ENCODE results near the gene OR11G2. TPM values are rescaled to one million over a fixed set of nuclear protein-coding genes. Genes with fewer than 3 reads are reported as not detected.

OR11G2 gene
- total and polyA plus RNA-seq, 2 donors (not counting 3 experiments of a cell fraction or from before 2014, with no cell fraction given), result not detected

- H3K4me1 ChIP-seq (ENCODE audit: control insufficient read depth, extremely low read depth, insufficient read depth, low read length), result no peaks in the 10 kb centered on the region
- H2AFZ ChIP-seq (ENCODE audit: low read depth, low read length), result no peak overlapping the region
- H3K79me2 ChIP-seq (ENCODE audit: control insufficient read depth, insufficient read depth, low read length), result no peaks in the 10 kb centered on the region
- no TSS peak for BruUV-seq (replicated peaks)
- no peaks in the 10 kb centered on the region for H4K20me1 ChIP-seq (replicated peaks; ENCODE audit: control insufficient read depth, extremely low read depth, insufficient read depth, low read length)
- no peak for FAIRE-seq
- intact Hi-C loops (cut with micrococcal nuclease), result no loop called here
- H3K9me1 ChIP-seq (replicated peaks; ENCODE audit: control insufficient read depth, extremely low read depth, insufficient read depth, low read length), result no peaks in the 10 kb centered on the region
- H3K27me3 ChIP-seq (ENCODE audit: control insufficient read depth in 2 of 2, insufficient read depth in 2 of 2, low read length in 2 of 2), result no peaks in the 10 kb centered on the region
- TF ChIP-seq MYC (IDR thresholded peaks at IDR 0.05; ENCODE audit: low read depth, low read length) (no peak), GATA2 (IDR thresholded peaks at IDR 0.05; ENCODE audit: insufficient read depth, insufficient read length, low read depth, low read length) (no peak), MAX (IDR thresholded peaks at IDR 0.05; ENCODE audit: insufficient read depth, insufficient read length) (no peak), JUN (IDR thresholded peaks at IDR 0.05; ENCODE audit: borderline replicate concordance, insufficient read depth, insufficient read length, low read depth) (no peak)
- H3K4me3 ChIP-seq (replicated peaks in 1 of 3; ENCODE audit: insufficient read depth in 1 of 3, low read depth in 1 of 3, low read length in 3 of 3), result no peak overlapping the region
- H3K27ac ChIP-seq (ENCODE audit: insufficient read depth, low read depth, low read length), result no peak overlapping the region
- peaks cover 6% of the 10 kb centered on the region for H3K9me3 ChIP-seq (replicated peaks; ENCODE audit: control insufficient read depth, insufficient read depth, low read length)
- dilution Hi-C loops (cut with MboI; ENCODE audit: extremely low pct_ligation_motif_present, low sequenced_read_pairs), result no loop called here
- H3K36me3 ChIP-seq (ENCODE audit: control insufficient read depth in 2 of 2, extremely low read depth in 1 of 2, insufficient read depth in 2 of 2, low read length in 2 of 2), result no peaks in the 10 kb centered on the region
- H3K9ac ChIP-seq (replicated peaks; ENCODE audit: extremely low read depth, insufficient read depth, low read length), result no peak overlapping the region
- DNase-seq (ENCODE audit: low read depth, low spot score), result no peak
- no peak overlapping the region for H3K4me2 ChIP-seq (ENCODE audit: insufficient read depth, low read length)
- ChIA-PET POLR2A (no interaction called here), CTCF (no interaction called here)
Measured at GRCh38 chr14:20179218-20179617, 11.5 kb upstream of the OR11G2 start.

- TF ChIP-seq CTCF (IDR thresholded peaks at IDR 0.05; ENCODE audit: extremely low read depth in 1 of 2, insufficient read depth in 1 of 2, low read depth in 1 of 2, low read length in 2 of 2) (no peak), GATA2 (IDR thresholded peaks at IDR 0.05; ENCODE audit: insufficient read depth, insufficient read length, low read depth, low read length) (no peak), FOS (IDR thresholded peaks at IDR 0.05; ENCODE audit: borderline replicate concordance, insufficient read depth, low read length) (no peak), JUN (IDR thresholded peaks at IDR 0.05; ENCODE audit: borderline replicate concordance, insufficient read depth, insufficient read length, low read depth) (no peak), POLR2AphosphoS5 (IDR thresholded peaks at IDR 0.05; ENCODE audit: insufficient read depth, low read depth, low read length) (no peak), MAX (IDR thresholded peaks at IDR 0.05; ENCODE audit: insufficient read depth, insufficient read length) (no peak), MYC (IDR thresholded peaks at IDR 0.05; ENCODE audit: low read depth, low read length) (no peak), EZH2 (IDR thresholded peaks at IDR 0.05; ENCODE audit: borderline replicate concordance, low read depth, low read length, severe bottlenecking) (no peak), POLR2A (IDR thresholded peaks at IDR 0.05; ENCODE audit: low read depth, low read length) (no peak)
- Histone ChIP-seq H3K9me1 (replicated peaks; ENCODE audit: control insufficient read depth, extremely low read depth, insufficient read depth, low read length) (no peaks in the 10 kb centered on the region), H3K9ac (replicated peaks; ENCODE audit: extremely low read depth, insufficient read depth, low read length) (no peak overlapping the region), H3K4me2 (ENCODE audit: insufficient read depth, low read length) (no peak overlapping the region), H2AFZ (ENCODE audit: low read depth, low read length) (no peak overlapping the region), H3K27me3 (ENCODE audit: control insufficient read depth in 2 of 2, insufficient read depth in 2 of 2, low read length in 2 of 2) (no peaks in the 10 kb centered on the region), H4K20me1 (replicated peaks; ENCODE audit: control insufficient read depth, extremely low read depth, insufficient read depth, low read length) (no peaks in the 10 kb centered on the region), H3K79me2 (ENCODE audit: control insufficient read depth, insufficient read depth, low read length) (no peaks in the 10 kb centered on the region), H3K9me3 (replicated peaks; ENCODE audit: control insufficient read depth, insufficient read depth, low read length) (peaks cover 7% of the 10 kb centered on the region), H3K4me3 (replicated peaks in 1 of 3; ENCODE audit: insufficient read depth in 1 of 3, low read depth in 1 of 3, low read length in 3 of 3) (no peak overlapping the region), H3K36me3 (ENCODE audit: control insufficient read depth in 2 of 2, extremely low read depth in 1 of 2, insufficient read depth in 2 of 2, low read length in 2 of 2) (no peaks in the 10 kb centered on the region), H3K27ac (ENCODE audit: insufficient read depth, low read depth, low read length) (no peak overlapping the region), H3K4me1 (ENCODE audit: control insufficient read depth, extremely low read depth, insufficient read depth, low read length) (no peaks in the 10 kb centered on the region)
- ChIA-PET CTCF (no interaction called here), POLR2A (no interaction called here)
- dilution Hi-C loops (cut with MboI; ENCODE audit: extremely low pct_ligation_motif_present, low sequenced_read_pairs), result no loop called here
- FAIRE-seq (no peak), DNase-seq (ENCODE audit: low read depth, low spot score) (no peak)
- BruUV-seq (replicated peaks), result no TSS peak
- intact Hi-C loops (cut with micrococcal nuclease), result no loop called here
Measured at GRCh38 chr14:20179880-20180279, 10.8 kb upstream of the OR11G2 start.
